ENCODE measurements around the gene ATP6AP2.
"Not testable (repeated sequence)": the region's sequence is repeated elsewhere in the genome, so short reads cannot be mapped to it uniquely, and the experiment has no call there.

ATP6AP2 gene, protein sequence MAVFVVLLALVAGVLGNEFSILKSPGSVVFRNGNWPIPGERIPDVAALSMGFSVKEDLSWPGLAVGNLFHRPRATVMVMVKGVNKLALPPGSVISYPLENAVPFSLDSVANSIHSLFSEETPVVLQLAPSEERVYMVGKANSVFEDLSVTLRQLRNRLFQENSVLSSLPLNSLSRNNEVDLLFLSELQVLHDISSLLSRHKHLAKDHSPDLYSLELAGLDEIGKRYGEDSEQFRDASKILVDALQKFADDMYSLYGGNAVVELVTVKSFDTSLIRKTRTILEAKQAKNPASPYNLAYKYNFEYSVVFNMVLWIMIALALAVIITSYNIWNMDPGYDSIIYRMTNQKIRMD

GRCh38 chrX:40580537-40581335 is at the start of gene ATP6AP2:
ATP6AP2 (plus strand) TSS chrX:40580970; CDS start chrX:40581066, 96 bp downstream.
- DNase-seq (ENCODE audit: low read depth in 1 of 2, low spot score in 1 of 2): peak; percentile 69 to 76

GRCh38 chrX:40531056-40531826 is 49.5 kb upstream of the ATP6AP2 start:
- no peak for DNase-seq (ENCODE audit: low read depth in 1 of 2, low spot score in 1 of 2)

DNA sequence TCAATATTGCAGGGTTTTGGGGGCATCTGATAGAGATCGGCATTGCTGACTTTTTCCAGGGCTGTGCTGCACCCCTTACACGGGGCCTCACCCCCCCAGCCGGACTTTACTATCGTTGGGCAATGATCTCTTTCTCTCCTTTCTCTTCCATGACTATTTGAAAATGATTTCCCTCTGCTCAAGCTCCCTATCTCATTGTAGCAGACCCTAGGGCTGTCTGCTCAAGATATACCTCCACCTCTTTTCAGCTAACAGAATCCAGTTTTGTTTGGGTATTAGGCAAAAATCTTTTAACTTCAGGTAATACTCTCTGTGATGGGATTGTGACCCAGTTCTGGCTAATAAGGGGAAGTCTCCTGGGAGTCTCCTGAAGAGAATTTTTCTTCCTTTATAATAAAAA is 43.5 kb upstream of the ATP6AP2 start:
- no peak for DNase-seq (ENCODE audit: low read depth in 1 of 2, low spot score in 1 of 2)

DNA sequence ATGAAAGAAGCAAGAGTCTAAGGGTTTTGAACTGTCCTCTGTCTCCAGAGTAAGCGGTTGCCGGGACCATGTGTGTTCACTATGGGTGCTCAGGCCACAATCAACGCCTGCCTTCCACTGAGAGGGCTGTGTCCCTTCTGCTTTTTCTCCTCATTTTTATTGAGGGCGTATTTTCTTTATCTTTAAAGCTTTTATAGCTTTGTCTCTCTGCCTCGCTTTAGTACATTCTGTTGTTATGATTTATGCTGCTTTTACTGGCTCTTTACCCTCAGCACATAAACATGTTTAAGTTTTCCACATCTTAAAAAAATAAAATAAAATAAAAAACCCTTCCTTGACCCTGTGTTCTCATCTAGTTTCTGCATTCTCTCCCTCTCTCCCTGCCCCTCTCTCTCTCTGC is 42.4 kb upstream of the ATP6AP2 start:
- DNase-seq (ENCODE audit: low read depth in 1 of 2, low spot score in 1 of 2): no peak

DNA sequence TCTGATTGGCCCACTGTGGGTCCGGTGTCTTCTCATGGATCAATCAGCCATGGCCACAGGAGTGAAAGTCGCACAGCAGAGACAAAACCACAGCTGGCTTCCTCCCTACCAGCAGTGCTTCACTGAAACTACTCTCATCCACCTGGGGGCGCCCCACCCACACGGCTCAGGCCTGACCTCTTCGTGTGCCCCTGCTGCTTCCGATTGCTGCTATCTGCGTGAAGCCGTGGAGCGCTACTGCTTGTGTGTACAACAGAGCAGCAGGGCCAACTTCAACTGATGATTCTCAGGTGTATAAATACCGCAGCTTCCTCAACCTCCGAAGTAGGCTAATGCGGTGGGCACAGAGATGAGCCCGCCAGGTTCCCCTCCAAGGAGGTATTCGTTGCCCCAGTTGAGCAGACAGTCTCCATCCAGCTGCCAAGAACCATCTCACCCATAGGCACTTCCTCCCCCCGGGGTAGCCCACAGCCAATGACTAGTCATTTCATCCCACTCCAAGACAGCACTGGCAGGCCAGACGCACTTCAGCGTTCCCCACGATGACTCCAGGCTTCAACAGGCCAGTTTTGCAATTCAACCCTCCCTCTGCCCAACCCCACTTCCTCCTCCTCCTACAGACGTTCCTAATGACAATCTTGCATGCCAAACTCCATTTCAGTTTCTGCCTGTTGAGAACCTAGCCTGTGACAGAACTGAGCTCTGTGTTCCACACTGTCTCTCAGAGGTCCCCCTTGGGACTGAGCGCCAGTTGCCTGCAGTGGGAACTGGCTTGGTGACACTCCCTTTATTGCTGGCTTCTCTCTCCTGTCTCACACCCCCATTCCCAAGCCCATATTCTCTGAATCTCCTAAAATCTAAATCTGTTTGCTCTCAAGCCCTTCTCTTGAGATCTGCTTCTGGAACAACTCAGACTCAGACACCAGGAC is 41.3 kb upstream of the ATP6AP2 start:
- peak; percentile 44 to 48 for DNase-seq (ENCODE audit: low read depth in 1 of 2, low spot score in 1 of 2)

DNA sequence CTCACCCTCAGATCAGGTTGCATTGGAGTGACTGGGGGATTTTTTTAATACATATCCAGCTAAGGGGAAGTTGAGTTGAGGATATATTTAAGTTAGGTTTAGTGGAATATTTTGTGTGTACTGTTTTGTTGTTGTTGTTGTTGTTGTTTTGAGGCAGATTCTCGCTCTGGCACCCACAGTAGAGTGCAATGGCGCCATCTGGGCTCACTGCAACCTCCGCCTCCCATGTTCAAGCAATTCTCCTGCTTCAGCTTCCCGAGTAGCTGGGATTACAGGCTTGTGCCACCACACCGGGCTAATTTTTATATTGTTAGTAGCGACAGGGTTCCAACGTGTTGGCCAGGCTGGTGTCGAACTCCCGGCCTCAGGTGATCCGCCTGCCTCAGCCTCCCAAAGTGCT is 38.6 kb upstream of the ATP6AP2 start:
- no peak for DNase-seq (ENCODE audit: low read depth in 1 of 2, low spot score in 1 of 2)

DNA sequence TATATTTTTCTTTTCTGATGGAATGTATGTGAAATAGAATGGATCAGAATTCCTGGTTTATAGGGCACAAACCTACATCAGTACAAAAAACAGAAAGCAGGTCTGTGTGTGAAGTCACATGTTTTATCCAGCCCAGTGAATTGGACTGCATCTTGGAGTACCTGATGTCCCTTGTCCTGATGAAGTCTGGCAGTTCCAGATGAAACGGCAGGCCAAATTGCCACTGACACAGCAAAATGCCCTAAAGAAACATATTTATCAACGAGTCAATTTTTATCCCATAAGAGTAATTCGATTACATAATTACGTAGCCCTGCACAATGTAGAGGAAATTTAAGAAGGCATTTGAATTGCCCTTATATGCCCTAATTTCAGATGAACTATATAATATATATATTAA is 37.8 kb upstream of the ATP6AP2 start:
- no peak for DNase-seq (ENCODE audit: low read depth in 1 of 2, low spot score in 1 of 2)

- DNase-seq (ENCODE audit: low read depth in 1 of 2, low spot score in 1 of 2): no peak
Measured at GRCh38 chrX:40543661-40544328, 37.0 kb upstream of the ATP6AP2 start.

GRCh38 chrX:40544343-40545266 is 36.2 kb upstream of the ATP6AP2 start:
- no peak for DNase-seq (ENCODE audit: low read depth in 1 of 2, low spot score in 1 of 2)

- DNase-seq (ENCODE audit: low read depth in 1 of 2, low spot score in 1 of 2): no peak
Measured at GRCh38 chrX:40546870-40547269, 33.9 kb upstream of the ATP6AP2 start.

GRCh38 chrX:40550066-40550465 is 30.7 kb upstream of the ATP6AP2 start:
- DNase-seq (ENCODE audit: low read depth in 1 of 2, low spot score in 1 of 2): no peak

DNA sequence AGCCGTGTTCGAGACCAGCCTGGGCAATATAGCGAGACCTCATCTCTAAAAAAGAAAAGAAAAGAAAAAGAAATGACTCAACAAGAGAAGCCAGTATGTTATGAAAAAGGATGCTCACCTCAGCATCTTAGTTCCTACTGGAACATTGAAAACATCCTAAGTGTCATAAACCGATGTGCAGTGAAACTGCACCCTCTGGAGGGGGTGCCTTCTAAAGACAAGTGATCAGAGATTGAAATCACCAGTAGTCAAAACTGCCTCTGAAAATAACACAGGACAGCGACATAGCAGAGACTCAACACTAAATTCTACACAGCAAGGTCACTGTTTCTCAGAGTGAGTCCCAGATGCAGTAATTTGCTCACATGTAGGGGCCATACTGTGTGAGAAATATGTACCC is 28.0 kb upstream of the ATP6AP2 start:
- DNase-seq (ENCODE audit: low read depth in 1 of 2, low spot score in 1 of 2): no peak

- no peak for DNase-seq (ENCODE audit: low read depth in 1 of 2, low spot score in 1 of 2)
Measured at GRCh38 chrX:40558590-40558989, 22.2 kb upstream of the ATP6AP2 start.

DNA sequence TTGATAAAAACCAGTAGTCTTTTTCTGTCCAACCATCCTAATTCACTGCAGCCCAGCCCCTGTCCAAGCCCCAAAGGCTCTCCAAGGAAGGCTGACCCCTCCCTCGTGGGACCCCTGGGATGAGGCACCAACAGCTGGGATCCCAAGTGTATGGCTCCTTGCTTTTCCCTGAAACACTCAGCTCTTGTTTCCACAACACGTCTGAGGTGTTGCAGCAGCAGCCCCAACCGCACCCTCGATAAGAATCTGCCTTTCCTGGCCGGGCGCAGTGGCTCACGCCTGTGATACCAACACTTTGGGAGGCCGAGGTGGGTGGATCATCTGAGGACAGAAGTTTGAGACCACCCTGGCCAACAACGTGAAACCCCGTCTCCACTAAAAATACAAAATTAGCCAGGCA is 17.0 kb upstream of the ATP6AP2 start:
- DNase-seq (ENCODE audit: low read depth in 1 of 2, low spot score in 1 of 2): no peak

DNA sequence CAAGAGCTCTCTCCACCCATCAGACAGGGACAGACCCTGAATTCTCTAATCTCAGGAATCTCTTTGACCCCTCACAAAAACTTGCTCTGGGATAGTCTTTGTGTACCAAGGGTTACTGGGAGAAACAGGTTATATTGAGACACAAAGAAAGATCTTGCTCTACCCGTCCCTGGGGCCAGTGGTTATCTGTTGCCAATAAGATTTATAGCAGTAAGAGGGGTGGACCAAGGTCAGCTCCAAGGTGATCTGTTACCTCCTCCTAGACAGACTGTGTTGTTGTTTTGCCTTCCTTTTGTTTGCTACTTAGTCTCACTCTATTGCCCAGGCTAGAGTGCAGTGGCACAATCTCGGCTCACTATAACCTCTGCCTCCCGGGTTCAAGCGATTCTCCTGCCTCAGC is 16.3 kb upstream of the ATP6AP2 start:
- DNase-seq (ENCODE audit: low read depth in 1 of 2, low spot score in 1 of 2): no peak

GRCh38 chrX:40570346-40571093 is 10.2 kb upstream of the ATP6AP2 start:
- DNase-seq (ENCODE audit: low read depth in 1 of 2, low spot score in 1 of 2): no peak

DNA sequence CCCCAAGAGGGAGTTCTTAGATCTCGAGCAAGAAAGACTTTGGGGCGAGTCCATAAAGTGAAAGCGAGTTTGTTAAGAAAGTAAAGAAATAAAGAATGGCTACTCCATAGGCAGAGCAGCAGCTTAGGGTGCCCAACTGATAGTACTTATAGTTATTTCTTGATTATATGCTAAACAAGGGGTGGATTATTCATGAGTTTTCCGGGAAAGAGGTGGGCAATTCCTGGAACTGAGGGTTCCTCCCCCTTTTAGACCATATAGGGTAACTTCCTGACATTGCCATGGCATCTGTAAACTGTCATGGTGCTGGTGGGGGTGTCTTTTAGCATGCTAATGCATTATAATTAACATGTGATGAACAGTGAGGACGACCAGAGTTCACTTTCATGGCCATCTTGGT is 9.6 kb upstream of the ATP6AP2 start:
- not testable (repeated sequence) for DNase-seq (ENCODE audit: low read depth in 1 of 2, low spot score in 1 of 2)

DNA sequence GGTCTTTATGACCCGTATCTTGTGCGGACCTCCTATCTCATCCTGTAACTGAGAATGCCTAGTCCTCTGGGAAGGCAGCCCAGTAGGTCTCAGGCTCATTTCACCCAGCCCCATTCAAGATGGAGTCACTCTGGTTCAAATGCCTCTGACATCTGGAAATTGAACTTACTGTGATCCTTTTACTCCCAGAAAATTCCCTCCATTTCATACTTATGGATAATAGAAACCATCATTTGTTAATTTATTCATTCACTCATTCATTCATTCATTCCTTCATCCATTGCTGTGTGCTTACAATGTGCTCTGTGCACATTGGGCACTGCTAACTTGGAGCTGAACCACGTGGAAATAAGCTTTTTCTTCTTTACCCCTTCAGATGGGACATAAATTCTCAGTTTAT is 9.2 kb upstream of the ATP6AP2 start:
- DNase-seq (ENCODE audit: low read depth in 1 of 2, low spot score in 1 of 2): no peak
